Osteoblast (primary cell): ENCODE measurements around the gene FAM124B. TPM values are rescaled to one million over a fixed set of nuclear protein-coding genes. Genes with fewer than 3 reads are reported as not detected.

Experiments used
- DNase-seq: peaks from one replicate; pipeline ENCODE4 v3.0.0; 2011; ENCODE audit warnings: low spot score, mixed read lengths; ENCODE audit not compliant: insufficient read length; ENCODE audit errors: missing footprints
- H2AFZ ChIP-seq: 2 replicates; pipeline ENCODE4 v1.6.0; 2011; ENCODE audit warnings: mild to moderate bottlenecking, low read length
- H3K27ac ChIP-seq: 2 replicates; pipeline ENCODE4 v1.5.1; 2011; ENCODE audit warnings: mild to moderate bottlenecking, low read depth, low read length, moderate library complexity
- H3K27me3 ChIP-seq: 2 replicates; pipeline ENCODE4 v1.6.0; 2012; ENCODE audit warnings: mild to moderate bottlenecking, control low read depth, inconsistent platforms, low read length, moderate library complexity; ENCODE audit not compliant: insufficient read depth
- H3K36me3 ChIP-seq: 2 replicates; pipeline ENCODE4 v1.5.1; 2011; ENCODE audit warnings: mild to moderate bottlenecking, low read length, control low read depth, moderate library complexity; ENCODE audit not compliant: insufficient read depth
- H3K4me1 ChIP-seq: 2 replicates; pipeline ENCODE4 v1.5.1; 2011; ENCODE audit warnings: mild to moderate bottlenecking, low read length, control low read depth, moderate library complexity; ENCODE audit not compliant: insufficient read depth
- H3K4me2 ChIP-seq: 2 replicates; pipeline ENCODE4 v1.6.0; 2011; ENCODE audit warnings: mild to moderate bottlenecking, low read length; ENCODE audit not compliant: insufficient read depth
- H3K4me3 ChIP-seq: fragments of 200-600 bp; sonication (generic); 3 replicates; pipeline ENCODE4 v1.5.1; 2012; ENCODE audit warnings: mild to moderate bottlenecking, low read length, inconsistent platforms; ENCODE audit not compliant: insufficient read depth
- H3K79me2 ChIP-seq: 2 replicates; pipeline ENCODE4 v1.6.0; 2012; ENCODE audit warnings: mild to moderate bottlenecking, low read length, control low read depth, inconsistent platforms; ENCODE audit not compliant: insufficient read depth
- H3K9me3 ChIP-seq: 2 replicates; pipeline ENCODE4 v1.5.1; 2011; ENCODE audit warnings: low read depth, low read length, control low read depth
- H4K20me1 ChIP-seq: 2 replicates; pipeline ENCODE4 v1.6.0; 2012; ENCODE audit warnings: mild to moderate bottlenecking, low read length, control low read depth; ENCODE audit not compliant: insufficient read depth
- total RNA-seq: library from RNA; depleted of rRNA; stranded (reverse); fragments of >200 nt; gene quantifications from 2 replicates; pipeline ENCODE4 v1.2.3, GENCODE V29; 2012
- TF ChIP-seq, protein P1 (sequence below): IDR thresholded peaks from 2 replicates; pipeline ENCODE4 v1.5.1; 2011; ENCODE audit warnings: mild to moderate bottlenecking, low read depth, low read length, moderate library complexity; ENCODE audit errors: extremely low read depth

FAM124B gene
- total RNA-seq, 1 donor = not detected

DNA sequence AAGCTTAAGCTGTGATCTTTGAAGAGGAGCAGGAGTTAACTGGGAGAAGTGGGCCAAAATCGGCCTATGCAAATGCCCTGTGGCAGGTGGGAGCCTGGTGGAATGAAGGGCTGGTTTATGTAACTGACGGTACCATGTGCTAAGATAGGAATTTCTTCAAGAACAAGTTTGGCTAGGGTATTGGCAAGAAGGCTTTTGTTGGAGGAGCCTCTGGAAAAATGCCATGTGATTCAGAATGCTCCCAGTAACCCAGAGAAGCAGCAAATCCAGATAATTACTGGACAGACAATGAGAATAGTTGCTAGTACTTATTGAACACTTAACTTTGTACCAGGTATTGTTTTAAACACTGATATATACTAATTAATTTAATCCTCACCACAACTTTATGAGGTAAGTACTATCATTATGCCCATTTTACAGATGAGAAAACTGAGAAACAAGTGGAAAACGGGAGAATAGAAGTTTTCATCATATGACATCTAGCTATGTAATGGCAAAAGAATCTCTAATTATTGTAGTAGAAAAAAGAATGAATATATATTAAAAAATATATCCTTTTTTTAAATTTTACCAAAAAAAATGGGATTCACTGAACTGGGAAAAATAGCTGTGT lies 9.1 kb upstream of the FAM124B start:
- Histone ChIP-seq H3K4me2 (no peak overlapping the region), H3K36me3 (no peaks in the 10 kb centered on the region), H3K27ac (no peak overlapping the region), H2AFZ (no peak overlapping the region), H4K20me1 (no peaks in the 10 kb centered on the region), H3K79me2 (no peaks in the 10 kb centered on the region), H3K27me3 (peaks cover 3% of the 10 kb centered on the region), H3K4me1 (peaks cover 17% of the 10 kb centered on the region), H3K4me3 (no peak overlapping the region), H3K9me3 (no peaks in the 10 kb centered on the region)
- TF ChIP-seq, protein P1, sequence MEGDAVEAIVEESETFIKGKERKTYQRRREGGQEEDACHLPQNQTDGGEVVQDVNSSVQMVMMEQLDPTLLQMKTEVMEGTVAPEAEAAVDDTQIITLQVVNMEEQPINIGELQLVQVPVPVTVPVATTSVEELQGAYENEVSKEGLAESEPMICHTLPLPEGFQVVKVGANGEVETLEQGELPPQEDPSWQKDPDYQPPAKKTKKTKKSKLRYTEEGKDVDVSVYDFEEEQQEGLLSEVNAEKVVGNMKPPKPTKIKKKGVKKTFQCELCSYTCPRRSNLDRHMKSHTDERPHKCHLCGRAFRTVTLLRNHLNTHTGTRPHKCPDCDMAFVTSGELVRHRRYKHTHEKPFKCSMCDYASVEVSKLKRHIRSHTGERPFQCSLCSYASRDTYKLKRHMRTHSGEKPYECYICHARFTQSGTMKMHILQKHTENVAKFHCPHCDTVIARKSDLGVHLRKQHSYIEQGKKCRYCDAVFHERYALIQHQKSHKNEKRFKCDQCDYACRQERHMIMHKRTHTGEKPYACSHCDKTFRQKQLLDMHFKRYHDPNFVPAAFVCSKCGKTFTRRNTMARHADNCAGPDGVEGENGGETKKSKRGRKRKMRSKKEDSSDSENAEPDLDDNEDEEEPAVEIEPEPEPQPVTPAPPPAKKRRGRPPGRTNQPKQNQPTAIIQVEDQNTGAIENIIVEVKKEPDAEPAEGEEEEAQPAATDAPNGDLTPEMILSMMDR = no peak
- DNase-seq = no peak

DNA sequence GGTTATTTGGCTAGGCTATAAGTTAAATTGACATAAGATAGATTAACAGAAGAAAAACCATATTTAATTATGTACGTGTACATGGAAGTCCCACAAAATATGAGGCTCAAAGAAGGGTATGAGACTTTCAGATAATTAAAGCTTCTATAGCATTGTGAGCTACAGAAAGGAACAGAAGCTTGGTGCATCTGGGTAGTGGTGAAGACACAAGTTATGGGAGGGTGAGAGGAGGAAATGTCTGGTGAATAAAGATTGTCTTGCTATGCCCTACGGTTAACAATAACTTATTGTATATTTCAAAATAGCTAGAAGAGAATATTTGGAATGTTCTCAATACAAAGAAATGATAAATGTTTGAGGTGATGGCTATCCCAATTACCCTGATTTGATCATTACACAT lies 6.8 kb upstream of the FAM124B start:
- Histone ChIP-seq H3K79me2 (no peaks in the 10 kb centered on the region), H3K9me3 (peaks cover 2% of the 10 kb centered on the region), H3K36me3 (no peaks in the 10 kb centered on the region), H3K27ac (no peak overlapping the region), H3K4me1 (peaks cover 17% of the 10 kb centered on the region), H2AFZ (no peak overlapping the region), H3K4me2 (no peak overlapping the region), H3K27me3 (peaks cover 5% of the 10 kb centered on the region), H4K20me1 (no peaks in the 10 kb centered on the region), H3K4me3 (no peak overlapping the region)
- TF ChIP-seq, protein P1 = no peak
- no peak for DNase-seq

DNA sequence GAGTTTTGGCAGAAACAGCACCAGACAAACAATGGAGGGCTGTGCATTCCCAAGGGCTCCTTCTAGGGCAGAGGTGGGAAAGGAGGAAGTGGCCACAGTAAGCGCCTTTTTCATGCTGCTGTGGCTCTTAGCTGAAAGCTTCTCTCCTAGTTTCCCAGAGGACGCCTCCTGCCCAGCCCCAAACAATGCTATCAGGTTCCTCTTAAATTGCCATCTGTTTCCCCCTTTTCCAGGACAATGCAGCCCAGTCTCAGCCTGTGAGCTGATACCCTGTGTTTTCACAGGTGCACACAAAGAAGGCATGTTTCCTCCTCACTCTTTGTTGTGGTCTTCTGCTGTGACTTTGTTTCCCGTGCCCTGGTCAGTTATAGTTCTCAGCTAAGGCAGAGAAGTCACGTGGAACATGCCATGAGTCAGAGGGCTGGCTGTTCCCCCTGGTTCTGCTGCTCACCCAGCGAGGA lies 5.4 kb upstream of the FAM124B start:
- Histone ChIP-seq H3K36me3 (no peaks in the 10 kb centered on the region), H3K9me3 (peaks cover 2% of the 10 kb centered on the region), H4K20me1 (no peaks in the 10 kb centered on the region), H3K4me2 (no peak overlapping the region), H3K27me3 (peaks cover 5% of the 10 kb centered on the region), H3K79me2 (no peaks in the 10 kb centered on the region), H3K4me1 (peaks cover 9% of the 10 kb centered on the region), H3K4me3 (no peak overlapping the region), H3K27ac (no peak overlapping the region), H2AFZ (no peak overlapping the region)
- TF ChIP-seq, protein P1 = no peak
- no peak for DNase-seq

DNA sequence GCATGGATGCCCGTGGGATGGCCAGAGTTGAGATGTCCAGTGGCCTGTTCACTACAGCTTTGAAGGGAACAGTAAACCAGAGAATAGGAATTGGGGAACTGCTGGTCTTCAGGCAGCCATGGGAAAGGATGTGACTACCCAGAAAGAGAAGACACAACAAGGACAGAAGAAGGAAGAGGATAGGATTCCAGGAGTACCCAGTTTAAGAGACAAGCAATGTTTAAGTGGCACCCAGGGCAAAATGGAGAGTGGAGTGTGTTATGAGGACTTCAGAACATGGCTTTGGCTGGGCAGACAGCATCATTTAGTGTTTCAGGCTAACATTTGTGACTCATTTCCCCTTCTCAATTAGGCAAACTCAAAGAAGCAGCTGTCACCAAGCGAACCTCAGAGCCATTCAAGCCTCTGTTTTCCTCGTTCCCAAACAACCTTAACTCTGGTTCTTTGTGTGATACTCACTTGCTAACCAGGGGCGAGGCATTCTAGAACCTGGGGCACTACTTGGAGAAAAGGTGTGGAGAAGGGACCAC lies 4.0 kb upstream of the FAM124B start:
- Histone ChIP-seq H3K27ac (no peak overlapping the region), H3K79me2 (no peaks in the 10 kb centered on the region), H3K4me3 (no peak overlapping the region), H3K4me1 (peaks cover 5% of the 10 kb centered on the region), H3K36me3 (no peaks in the 10 kb centered on the region), H3K27me3 (peaks cover 5% of the 10 kb centered on the region), H3K4me2 (no peak overlapping the region), H2AFZ (no peak overlapping the region), H4K20me1 (no peaks in the 10 kb centered on the region), H3K9me3 (peaks cover 2% of the 10 kb centered on the region)
- TF ChIP-seq, protein P1 = no peak
- DNase-seq = peak; percentile 61
